ENCODE data around the gene LRCH1.

LRCH1 gene

GRCh38 chr13:46615888-46616531 lies 63.0 kb downstream of the LRCH1 start:
- DNase-seq (ENCODE audit: low read depth) = no peak

- DNase-seq (ENCODE audit: low read depth) = no peak
Measured at GRCh38 chr13:46617229-46617721, 64.3 kb downstream of the LRCH1 start.

GRCh38 chr13:46617885-46618284 lies 64.9 kb downstream of the LRCH1 start:
- DNase-seq (ENCODE audit: low read depth) = no peak

GRCh38 chr13:46618694-46619254 lies 65.8 kb downstream of the LRCH1 start:
- DNase-seq (ENCODE audit: low read depth) = no peak

- no peak for DNase-seq (ENCODE audit: low read depth)
Measured at GRCh38 chr13:46620029-46620428, 67.1 kb downstream of the LRCH1 start.

GRCh38 chr13:46620471-46620870 lies 67.5 kb downstream of the LRCH1 start:
- DNase-seq (ENCODE audit: low read depth) = no peak

- no peak for DNase-seq (ENCODE audit: low read depth)
Measured at GRCh38 chr13:46621133-46621532, 68.2 kb downstream of the LRCH1 start.

- no peak for DNase-seq (ENCODE audit: low read depth)
Measured at GRCh38 chr13:46621792-46622629, 69.0 kb downstream of the LRCH1 start.

GRCh38 chr13:46622630-46623256 lies 69.8 kb downstream of the LRCH1 start:
- DNase-seq (ENCODE audit: low read depth) = no peak

- DNase-seq (ENCODE audit: low read depth) = no peak
Measured at GRCh38 chr13:46624353-46624752, 71.4 kb downstream of the LRCH1 start.

- no peak for DNase-seq (ENCODE audit: low read depth)
Measured at GRCh38 chr13:46624821-46625220, 71.9 kb downstream of the LRCH1 start.

- DNase-seq (ENCODE audit: low read depth) = no peak
Measured at GRCh38 chr13:46627462-46627861, 74.5 kb downstream of the LRCH1 start.

GRCh38 chr13:46628622-46629365 lies 75.8 kb downstream of the LRCH1 start:
- no peak for DNase-seq (ENCODE audit: low read depth)

- no peak for DNase-seq (ENCODE audit: low read depth)
Measured at GRCh38 chr13:46629811-46630413, 76.9 kb downstream of the LRCH1 start.

- DNase-seq (ENCODE audit: low read depth) = no peak
Measured at GRCh38 chr13:46630431-46631178, 77.6 kb downstream of the LRCH1 start.

GRCh38 chr13:46631179-46631542 lies 78.2 kb downstream of the LRCH1 start:
- DNase-seq (ENCODE audit: low read depth) = no peak

GRCh38 chr13:46632176-46632575 lies 79.2 kb downstream of the LRCH1 start:
- no peak for DNase-seq (ENCODE audit: low read depth)

GRCh38 chr13:46633416-46633815 lies 80.4 kb downstream of the LRCH1 start:
- no peak for DNase-seq (ENCODE audit: low read depth)

GRCh38 chr13:46636451-46636850 lies 83.5 kb downstream of the LRCH1 start:
- DNase-seq (ENCODE audit: low read depth) = no peak

GRCh38 chr13:46637213-46637612 lies 84.2 kb downstream of the LRCH1 start:
- no peak for DNase-seq (ENCODE audit: low read depth)

- DNase-seq (ENCODE audit: low read depth) = no peak
Measured at GRCh38 chr13:46638262-46638661, 85.3 kb downstream of the LRCH1 start.

Data from activated T-cell treated with anti-CD3 and anti-CD28 coated beads for 48 hours (primary cell).